T-helper 1 cell (primary cell): ENCODE results near the gene CDK8.
A peak's percentile ranks its signal among the peaks of the same experiment; 100 is the strongest.
"Not testable (repeated sequence)": the region's sequence is repeated elsewhere in the genome, so short reads cannot be mapped to it uniquely, and the experiment has no call there.

Experiments used
- DNase-seq, 5 donors: peaks; one replicate each; pipeline ENCODE4 v3.0.0-alpha.2; 2012 to 2020
- total RNA-seq, 4 donors: gene quantifications; one replicate each; lab custom pipeline; 2026; lab: John Stamatoyannopoulos, UW

Gene CDK8
- 18.3 to 19.5 (median 18.8) reads per million in 4 donors for total RNA-seq

GRCh38 chr13:26253787-26254582 lies at the start of gene CDK8:
Gene CDK8 (plus strand): TSS chr13:26254129. CDS start chr13:26254642, 513 bp downstream.
- DNase-seq, result peak; percentile 74 to 89 (median 83)

GRCh38 chr13:26208287-26208686 lies 45.6 kb upstream of the CDK8 start:
- no peak for DNase-seq

- no peak for DNase-seq
Observed at GRCh38 chr13:26213345-26213744, 40.6 kb upstream of the CDK8 start.

- no peak for DNase-seq
Observed at GRCh38 chr13:26213982-26214381, 39.9 kb upstream of the CDK8 start.

GRCh38 chr13:26216042-26216441 lies 37.9 kb upstream of the CDK8 start:
- no peak for DNase-seq

- no peak for DNase-seq
Observed at GRCh38 chr13:26219726-26220125, 34.2 kb upstream of the CDK8 start.

- no peak for DNase-seq
Observed at GRCh38 chr13:26220575-26220974, 33.4 kb upstream of the CDK8 start.

GRCh38 chr13:26221399-26221720 lies 32.6 kb upstream of the CDK8 start:
- no peak for DNase-seq

GRCh38 chr13:26221721-26222519 lies 32.0 kb upstream of the CDK8 start, which contains the start of gene RNF6:
Gene RNF6 (minus strand): TSS chr13:26222314. CDS start chr13:26219649, 2,665 bp downstream.
- peak; percentile 71 to 94 (median 82) for DNase-seq

GRCh38 chr13:26222520-26223046 lies 31.3 kb upstream of the CDK8 start:
- DNase-seq, result no peak

GRCh38 chr13:26225896-26226617 lies 27.9 kb upstream of the CDK8 start:
- no peak for DNase-seq

GRCh38 chr13:26227166-26227971 lies 26.6 kb upstream of the CDK8 start:
- no peak for DNase-seq

- DNase-seq, result no peak
Observed at GRCh38 chr13:26228096-26228495, 25.8 kb upstream of the CDK8 start.

- DNase-seq, result no peak
Observed at GRCh38 chr13:26229080-26229615, 24.8 kb upstream of the CDK8 start.

- no peak for DNase-seq
Observed at GRCh38 chr13:26230703-26231102, 23.2 kb upstream of the CDK8 start.

- no peak for DNase-seq
Observed at GRCh38 chr13:26236296-26236695, 17.6 kb upstream of the CDK8 start.

- DNase-seq, result no peak
Observed at GRCh38 chr13:26246154-26246553, 7.8 kb upstream of the CDK8 start.

GRCh38 chr13:26247011-26247410 lies 6.9 kb upstream of the CDK8 start:
- no peak for DNase-seq

- DNase-seq, result no peak
Observed at GRCh38 chr13:26247608-26248007, 6.3 kb upstream of the CDK8 start.

GRCh38 chr13:26249551-26249950 lies 4.4 kb upstream of the CDK8 start:
- no peak for DNase-seq

GRCh38 chr13:26252006-26252405 lies 1.9 kb upstream of the CDK8 start:
- not testable (repeated sequence) for DNase-seq
